Measurements from ENCODE around the gene LRP1-AS.

LRP1-AS gene

DNA sequence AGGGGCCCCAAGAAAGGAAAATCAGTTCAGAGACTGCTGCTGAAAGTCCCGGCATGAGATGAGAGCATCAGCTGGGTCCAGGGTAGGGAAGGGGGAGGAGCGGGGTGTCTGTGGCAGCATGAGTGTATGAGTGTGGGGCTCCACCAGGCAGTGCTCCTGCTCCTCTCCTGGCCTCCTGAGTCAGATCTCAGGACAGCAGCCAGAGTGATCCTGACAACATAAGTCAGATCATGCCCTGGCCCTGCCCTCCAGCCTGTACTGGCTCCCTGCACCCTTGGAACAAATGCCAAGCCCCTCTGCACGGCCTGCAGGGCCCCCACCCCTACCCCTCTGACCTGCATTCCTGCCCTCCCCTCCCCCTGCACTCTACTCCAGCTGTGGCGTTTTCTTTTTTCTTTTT is 24.2 kb upstream of the LRP1-AS start:
- peaks cover 11% of the 10 kb centered on the region; the same call in 1 of the 2 replicates for H3K27me3 ChIP-seq (ENCODE audit: insufficient read depth, low read depth)
- no peaks in the 10 kb centered on the region for H3K36me3 ChIP-seq (ENCODE audit: insufficient read depth)
- no peak overlapping the region for H3K4me3 ChIP-seq (IDR thresholded peaks at IDR 0.05; ENCODE audit: insufficient read depth, low read depth, low read length)
- no peaks in the 10 kb centered on the region for H3K79me2 ChIP-seq (ENCODE audit: insufficient read depth, low read depth)
- TF ChIP-seq, protein P1, sequence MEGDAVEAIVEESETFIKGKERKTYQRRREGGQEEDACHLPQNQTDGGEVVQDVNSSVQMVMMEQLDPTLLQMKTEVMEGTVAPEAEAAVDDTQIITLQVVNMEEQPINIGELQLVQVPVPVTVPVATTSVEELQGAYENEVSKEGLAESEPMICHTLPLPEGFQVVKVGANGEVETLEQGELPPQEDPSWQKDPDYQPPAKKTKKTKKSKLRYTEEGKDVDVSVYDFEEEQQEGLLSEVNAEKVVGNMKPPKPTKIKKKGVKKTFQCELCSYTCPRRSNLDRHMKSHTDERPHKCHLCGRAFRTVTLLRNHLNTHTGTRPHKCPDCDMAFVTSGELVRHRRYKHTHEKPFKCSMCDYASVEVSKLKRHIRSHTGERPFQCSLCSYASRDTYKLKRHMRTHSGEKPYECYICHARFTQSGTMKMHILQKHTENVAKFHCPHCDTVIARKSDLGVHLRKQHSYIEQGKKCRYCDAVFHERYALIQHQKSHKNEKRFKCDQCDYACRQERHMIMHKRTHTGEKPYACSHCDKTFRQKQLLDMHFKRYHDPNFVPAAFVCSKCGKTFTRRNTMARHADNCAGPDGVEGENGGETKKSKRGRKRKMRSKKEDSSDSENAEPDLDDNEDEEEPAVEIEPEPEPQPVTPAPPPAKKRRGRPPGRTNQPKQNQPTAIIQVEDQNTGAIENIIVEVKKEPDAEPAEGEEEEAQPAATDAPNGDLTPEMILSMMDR (conservative IDR thresholded peaks at IDR 0.05; ENCODE audit: low read depth, low read length) = no peak
- no peak overlapping the region for H3K9ac ChIP-seq
- H4K20me1 ChIP-seq (ENCODE audit: insufficient read depth) = no peaks in the 10 kb centered on the region
- H2AFZ ChIP-seq (ENCODE audit: low read depth) = no peak overlapping the region
- H3K4me1 ChIP-seq (ENCODE audit: low read depth, poor library complexity, severe bottlenecking) = no peaks in the 10 kb centered on the region
- no peak overlapping the region for H3K4me2 ChIP-seq
- no peak overlapping the region for H3K27ac ChIP-seq

DNA sequence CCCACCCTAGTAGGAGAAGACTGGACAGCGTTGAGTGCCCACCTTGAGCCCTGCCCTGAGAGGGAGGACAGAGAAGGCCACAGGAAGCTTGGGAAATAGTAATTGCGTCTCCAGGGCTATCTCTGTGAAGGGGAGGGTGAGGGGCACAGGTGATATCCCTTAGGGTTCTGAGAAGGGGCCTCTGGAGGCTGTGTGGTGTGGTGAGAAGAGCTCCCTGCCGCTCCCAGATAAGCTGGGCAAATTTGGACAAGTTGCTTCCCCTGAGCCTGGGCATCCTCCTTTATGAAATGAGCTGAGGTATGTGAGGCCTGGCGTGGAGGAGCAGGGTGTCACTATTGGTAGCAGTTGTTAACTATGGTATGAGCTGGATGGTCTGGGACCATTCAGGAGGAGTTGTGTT is 23.5 kb upstream of the LRP1-AS start:
- H3K27me3 ChIP-seq (ENCODE audit: insufficient read depth, low read depth) = peaks cover 11% of the 10 kb centered on the region; the same call in 1 of the 2 replicates
- no peak overlapping the region for H3K9ac ChIP-seq
- TF ChIP-seq, protein P1 (conservative IDR thresholded peaks at IDR 0.05; ENCODE audit: low read depth, low read length) = no peak
- H2AFZ ChIP-seq (ENCODE audit: low read depth) = no peak overlapping the region
- H3K36me3 ChIP-seq (ENCODE audit: insufficient read depth) = no peaks in the 10 kb centered on the region
- H3K27ac ChIP-seq = no peak overlapping the region
- H4K20me1 ChIP-seq (ENCODE audit: insufficient read depth) = no peaks in the 10 kb centered on the region
- no peak overlapping the region for H3K4me2 ChIP-seq
- H3K79me2 ChIP-seq (ENCODE audit: insufficient read depth, low read depth) = no peaks in the 10 kb centered on the region
- no peaks in the 10 kb centered on the region for H3K4me1 ChIP-seq (ENCODE audit: low read depth, poor library complexity, severe bottlenecking)
- no peak overlapping the region for H3K4me3 ChIP-seq (IDR thresholded peaks at IDR 0.05; ENCODE audit: insufficient read depth, low read depth, low read length)

DNA sequence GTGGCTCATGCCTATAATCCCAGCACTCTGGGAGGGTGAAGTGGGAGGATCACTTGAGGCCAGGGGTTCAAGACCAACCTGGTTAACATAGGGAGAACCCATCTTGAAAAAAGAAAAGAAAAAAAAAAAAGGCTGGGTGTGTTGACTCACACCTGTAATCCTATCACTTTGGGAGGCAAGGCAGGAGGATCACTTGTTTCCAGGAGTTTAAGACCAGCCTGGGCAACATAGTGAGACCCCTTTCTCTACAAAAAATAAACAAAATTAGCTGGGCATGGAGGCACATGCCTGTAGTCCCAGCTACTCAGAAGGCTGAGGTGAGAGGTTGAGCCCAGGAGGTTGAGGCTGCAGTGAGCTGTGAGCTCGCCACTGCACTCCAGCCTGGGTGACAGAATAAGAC is 23.0 kb upstream of the LRP1-AS start:
- Histone ChIP-seq H2AFZ (ENCODE audit: low read depth) (no peak overlapping the region), H3K9ac (no peak overlapping the region), H3K4me2 (no peak overlapping the region), H3K27me3 (ENCODE audit: insufficient read depth, low read depth) (peaks cover 11% of the 10 kb centered on the region; the same call in 1 of the 2 replicates), H3K36me3 (ENCODE audit: insufficient read depth) (no peaks in the 10 kb centered on the region), H3K4me3 (IDR thresholded peaks at IDR 0.05; ENCODE audit: insufficient read depth, low read depth, low read length) (no peak overlapping the region), H3K4me1 (ENCODE audit: low read depth, poor library complexity, severe bottlenecking) (no peaks in the 10 kb centered on the region), H3K79me2 (ENCODE audit: insufficient read depth, low read depth) (no peaks in the 10 kb centered on the region), H4K20me1 (ENCODE audit: insufficient read depth) (no peaks in the 10 kb centered on the region), H3K27ac (no peak overlapping the region)
- TF ChIP-seq, protein P1 (conservative IDR thresholded peaks at IDR 0.05; ENCODE audit: low read depth, low read length) = no peak

DNA sequence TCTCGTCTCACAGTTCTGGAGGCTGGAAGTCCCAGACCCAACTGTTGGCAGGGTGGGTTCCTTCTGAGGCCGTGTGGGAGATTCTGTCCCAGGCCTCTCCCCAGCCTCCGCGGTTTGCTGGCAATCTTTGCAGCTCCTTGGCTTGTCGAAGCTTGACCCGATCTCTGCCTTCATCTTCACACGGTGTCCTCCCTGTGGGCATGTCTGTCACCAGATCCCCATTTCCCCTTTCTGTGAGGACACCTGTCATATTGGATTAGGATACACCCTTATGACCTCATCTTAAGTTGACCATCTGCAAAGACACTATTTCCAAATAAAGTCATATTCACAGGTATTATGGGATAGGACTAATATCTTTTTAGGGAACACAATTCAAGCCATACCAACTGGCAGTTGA is 22.6 kb upstream of the LRP1-AS start:
- H3K36me3 ChIP-seq (ENCODE audit: insufficient read depth) = no peaks in the 10 kb centered on the region
- no peak overlapping the region for H3K27ac ChIP-seq
- no peak overlapping the region for H3K4me3 ChIP-seq (IDR thresholded peaks at IDR 0.05; ENCODE audit: insufficient read depth, low read depth, low read length)
- no peak overlapping the region for H3K4me2 ChIP-seq
- H2AFZ ChIP-seq (ENCODE audit: low read depth) = no peak overlapping the region
- TF ChIP-seq, protein P1 (conservative IDR thresholded peaks at IDR 0.05; ENCODE audit: low read depth, low read length) = no peak
- H4K20me1 ChIP-seq (ENCODE audit: insufficient read depth) = no peaks in the 10 kb centered on the region
- H3K9ac ChIP-seq = no peak overlapping the region
- peaks cover 11% of the 10 kb centered on the region; the same call in 1 of the 2 replicates for H3K27me3 ChIP-seq (ENCODE audit: insufficient read depth, low read depth)
- H3K4me1 ChIP-seq (ENCODE audit: low read depth, poor library complexity, severe bottlenecking) = no peaks in the 10 kb centered on the region
- no peaks in the 10 kb centered on the region for H3K79me2 ChIP-seq (ENCODE audit: insufficient read depth, low read depth)

Measured in KMS-11 (cell line).